ENCODE results near the gene INPP1.
A peak's percentile ranks its signal among the peaks of the same experiment; 100 is the strongest.

The INPP1 gene

GRCh38 chr2:190344276-190344827, 963 bp downstream of the INPP1 start:
- DNase-seq (ENCODE audit: low read depth, low spot score): no peak
- H3K4me3 ChIP-seq (ENCODE audit: low read depth, low read length): peak overlapping the region; percentile 73
- CTCF ChIA-PET: interaction anchor here (0.6 to 4.5 kb wide), 15 partner anchors 10 to 255 kb away, joined by 3 to 24 read pairs (median 4); partner anchors contain the start of gene HIBCH
- POLR2A ChIA-PET: interaction anchor here (1.0 kb wide), 1 partner anchor 23 kb away, joined by 3 read pairs; no protein-coding TSS in a partner anchor
- TF ChIP-seq CTCF (IDR thresholded peaks at IDR 0.05; ENCODE audit: insufficient read depth, low read length, missing control alignments): peak; percentile 27

- no peak for TF ChIP-seq CTCF (IDR thresholded peaks at IDR 0.05; ENCODE audit: insufficient read depth, low read length, missing control alignments)
- no peak overlapping the region for H3K4me3 ChIP-seq (ENCODE audit: low read depth, low read length)
- ChIA-PET POLR2A (no interaction called here), CTCF (interaction anchor here (1.1 to 1.2 kb wide), 2 partner anchors 30 to 36 kb away, joined by 3 to 5 read pairs; no protein-coding TSS in a partner anchor)
- DNase-seq (ENCODE audit: low read depth, low spot score): no peak
Measured at GRCh38 chr2:190350371-190350770, 7.0 kb downstream of the INPP1 start.

- POLR2A ChIA-PET: no interaction called here
- H3K4me3 ChIP-seq (ENCODE audit: low read depth, low read length): no peak overlapping the region
- CTCF ChIA-PET: interaction anchor here (0.7 to 1.0 kb wide), 2 partner anchors 9 to 17 kb away, joined by 3 read pairs; no protein-coding TSS in a partner anchor
- no peak for TF ChIP-seq CTCF (IDR thresholded peaks at IDR 0.05; ENCODE audit: insufficient read depth, low read length, missing control alignments)
- no peak for DNase-seq (ENCODE audit: low read depth, low spot score)
Measured at GRCh38 chr2:190351955-190352354, 8.6 kb downstream of the INPP1 start.

- POLR2A ChIA-PET: no interaction called here
- no peak for DNase-seq (ENCODE audit: low read depth, low spot score)
- CTCF ChIA-PET: interaction anchor here (0.7 to 5.2 kb wide), 5 partner anchors 8 to 33 kb away, joined by 3 to 20 read pairs (median 3); partner anchors contain the start of gene HIBCH
- no peak overlapping the region for H3K4me3 ChIP-seq (ENCODE audit: low read depth, low read length)
- no peak for TF ChIP-seq CTCF (IDR thresholded peaks at IDR 0.05; ENCODE audit: insufficient read depth, low read length, missing control alignments)
Measured at GRCh38 chr2:190352668-190353536, 9.5 kb downstream of the INPP1 start.

GRCh38 chr2:190353537-190353899, 10.1 kb downstream of the INPP1 start:
- ChIA-PET CTCF (interaction anchor here (1.2 to 5.2 kb wide), 3 partner anchors 9 to 34 kb away, joined by 3 to 20 read pairs (median 5); partner anchors contain the start of gene HIBCH), POLR2A (no interaction called here)
- DNase-seq (ENCODE audit: low read depth, low spot score): no peak
- no peak overlapping the region for H3K4me3 ChIP-seq (ENCODE audit: low read depth, low read length)
- TF ChIP-seq CTCF (IDR thresholded peaks at IDR 0.05; ENCODE audit: insufficient read depth, low read length, missing control alignments): no peak

All from AG04449 (cell line).